Uterus (tissue), 4 donors: ENCODE data around the gene FFAR3. TPM values are rescaled to one million over a fixed set of nuclear protein-coding genes. Genes with fewer than 3 reads are reported as not detected.

ENCODE experiments used
- DNase-seq, 2 donors: peaks; one replicate each; pipeline ENCODE4 v3.0.0-alpha.2; 2019 to 2020
- H3K27ac ChIP-seq, 2 donors: fragments of 200-600 bp; sonication (generic); 1 replicate in 1 of 2; 2 replicates in 1 of 2; pipeline ENCODE4 v1.5.1; 2016 to 2018
- H3K27me3 ChIP-seq, 2 donors: fragments of 200-600 bp; sonication (generic); one replicate each; pipeline ENCODE4 v1.5.1; 2018 to 2019; ENCODE audit warnings: control low read depth in 1 of 2
- H3K36me3 ChIP-seq, 2 donors: fragments of 200-600 bp; sonication (generic); one replicate each; pipeline ENCODE4 v1.5.1; 2019; ENCODE audit warnings: control low read depth in 1 of 2
- H3K4me1 ChIP-seq, 2 donors: fragments of 200-600 bp; sonication (generic); one replicate each; pipeline ENCODE4 v1.5.1; 2018 to 2019; ENCODE audit warnings: control low read depth in 1 of 2
- H3K4me3 ChIP-seq, 2 donors: fragments of 200-600 bp; sonication (generic); 1 replicate in 1 of 2; 2 replicates in 1 of 2; pipeline ENCODE4 v1.5.1; 2018 to 2019; ENCODE audit warnings: mild to moderate bottlenecking in 1 of 2
- H3K9me3 ChIP-seq, 2 donors: fragments of 200-600 bp; sonication (generic); one replicate each; pipeline ENCODE4 v1.5.1; 2019; ENCODE audit warnings: control low read depth in 1 of 2
- CTCF ChIP-seq, 4 experiments: fragments of 200-600 bp in 2 of 4; fragments of 450-650 bp in 2 of 4; sonication (generic) in 2 of 4; IDR thresholded peaks; one replicate each; pipeline ENCODE4 v1.5.1; 2016 to 2019; ENCODE audit warnings: antibody characterized with exemption in 4 of 4, mild to moderate bottlenecking in 2 of 4, moderate library complexity in 1 of 4
- POLR2A ChIP-seq, 2 donors: fragments of 450-650 bp; IDR thresholded peaks; one replicate each; pipeline ENCODE4 v1.6.1; 2016; ENCODE audit warnings: antibody characterized with exemption in 2 of 2, mild to moderate bottlenecking in 1 of 2, moderate library complexity in 1 of 2
- intact Hi-C: fragments of 100-400 bp; cut with DNase I; formaldehyde crosslinking; loops from one replicate; pipeline ENCODE4 v1.15.1; 2023; ENCODE audit warnings: low total_unique reads
- total RNA-seq, 4 donors: library from RNA; depleted of rRNA in 3 of 4; stranded (reverse); fragments of >200 nt in 3 of 4; gene quantifications; one replicate each; pipeline versions ENCODE4 v1.1.0 to v1.2.4, GENCODE V29; 2014 to 2023
- donor health status: DM: yes; HTN: yes; CAD: no.

FFAR3 gene
- total RNA-seq, 4 donors from 2014 or later, result not detected

GRCh38 chr19:35337097-35337983, 20.9 kb upstream of the FFAR3 start:
- Histone ChIP-seq H3K4me3 (no peak overlapping the region), H3K27ac (no peak overlapping the region), H3K4me1 (no peaks in the 10 kb centered on the region), H3K27me3 (no peaks in the 10 kb centered on the region), H3K9me3 (no peaks in the 10 kb centered on the region), H3K36me3 (no peaks in the 10 kb centered on the region)
- no peak for DNase-seq
- intact Hi-C loops, result no loop called here
- TF ChIP-seq POLR2A (IDR thresholded peaks at IDR 0.05) (no peak), CTCF (IDR thresholded peaks at IDR 0.05) (no peak)

GRCh38 chr19:35337984-35338296, 20.3 kb upstream of the FFAR3 start:
- Histone ChIP-seq H3K4me1 (no peaks in the 10 kb centered on the region), H3K4me3 (no peak overlapping the region), H3K36me3 (no peaks in the 10 kb centered on the region), H3K27ac (no peak overlapping the region), H3K27me3 (no peaks in the 10 kb centered on the region), H3K9me3 (no peaks in the 10 kb centered on the region)
- DNase-seq, result no peak
- intact Hi-C loops, result no loop called here
- TF ChIP-seq CTCF (IDR thresholded peaks at IDR 0.05) (no peak), POLR2A (IDR thresholded peaks at IDR 0.05) (no peak)

- TF ChIP-seq POLR2A (IDR thresholded peaks at IDR 0.05), result no peak
- no peak for TF ChIP-seq CTCF (IDR thresholded peaks at IDR 0.05)
- H3K36me3 ChIP-seq, result no peaks in the 10 kb centered on the region
- H3K27me3 ChIP-seq, result no peaks in the 10 kb centered on the region
- no peak for DNase-seq
- no peak overlapping the region for H3K27ac ChIP-seq
- H3K4me3 ChIP-seq, result no peak overlapping the region
- no peaks in the 10 kb centered on the region for H3K4me1 ChIP-seq
- intact Hi-C loops, result no loop called here
- no peaks in the 10 kb centered on the region for H3K9me3 ChIP-seq
Measured at GRCh38 chr19:35340431-35340830, 17.8 kb upstream of the FFAR3 start.

- intact Hi-C loops, result no loop called here
Measured at GRCh38 chr19:35341006-35341405, 17.3 kb upstream of the FFAR3 start.

More at GRCh38 chr19:35341006-35341405, 17.3 kb upstream of the FFAR3 start:
- no peaks in the 10 kb centered on the region for H3K27me3 ChIP-seq
- DNase-seq, result no peak
- H3K4me1 ChIP-seq, result no peaks in the 10 kb centered on the region
- TF ChIP-seq POLR2A (IDR thresholded peaks at IDR 0.05) (no peak), CTCF (IDR thresholded peaks at IDR 0.05) (no peak)
- no peak overlapping the region for H3K4me3 ChIP-seq
- H3K36me3 ChIP-seq, result no peaks in the 10 kb centered on the region
- no peaks in the 10 kb centered on the region for H3K9me3 ChIP-seq
- no peak overlapping the region for H3K27ac ChIP-seq
